ENCODE measurements around the gene SLC7A9.

SLC7A9 gene

GRCh38 chr19:32876919-32877285, 7.3 kb upstream of the SLC7A9 start:
- TF ChIP-seq SIN3A (IDR thresholded peaks at IDR 0.05; ENCODE audit: borderline replicate concordance, insufficient read depth, low read length), result no peak
- TF ChIP-seq POLR2AphosphoS5 (IDR thresholded peaks at IDR 0.05; ENCODE audit: low read depth, low read length), result no peak
- no peak for TF ChIP-seq REST (IDR thresholded peaks at IDR 0.05; ENCODE audit: insufficient read depth in 1 of 2, low read depth in 2 of 2, low read length in 2 of 2)
- no peak for TF ChIP-seq TAF1 (IDR thresholded peaks at IDR 0.05; ENCODE audit: borderline replicate concordance, insufficient read depth, low read length)
- no peak for TF ChIP-seq FOXP2 (optimal IDR thresholded peaks at IDR 0.05; ENCODE audit: borderline replicate concordance, extremely low read depth, extremely low read length, insufficient read depth)

- TF ChIP-seq FOXP2 (optimal IDR thresholded peaks at IDR 0.05; ENCODE audit: borderline replicate concordance, extremely low read depth, extremely low read length, insufficient read depth), result no peak
- TF ChIP-seq TAF1 (IDR thresholded peaks at IDR 0.05; ENCODE audit: borderline replicate concordance, insufficient read depth, low read length), result no peak
- TF ChIP-seq REST (IDR thresholded peaks at IDR 0.05; ENCODE audit: insufficient read depth in 1 of 2, low read depth in 2 of 2, low read length in 2 of 2), result no peak
- TF ChIP-seq POLR2AphosphoS5 (IDR thresholded peaks at IDR 0.05; ENCODE audit: low read depth, low read length), result no peak
- TF ChIP-seq SIN3A (IDR thresholded peaks at IDR 0.05; ENCODE audit: borderline replicate concordance, insufficient read depth, low read length), result no peak
Measured at GRCh38 chr19:32876236-32876918, 6.8 kb upstream of the SLC7A9 start.

- TF ChIP-seq REST (IDR thresholded peaks at IDR 0.05; ENCODE audit: insufficient read depth in 1 of 2, low read depth in 2 of 2, low read length in 2 of 2), result no peak
- no peak for TF ChIP-seq SIN3A (IDR thresholded peaks at IDR 0.05; ENCODE audit: borderline replicate concordance, insufficient read depth, low read length)
- no peak for TF ChIP-seq FOXP2 (optimal IDR thresholded peaks at IDR 0.05; ENCODE audit: borderline replicate concordance, extremely low read depth, extremely low read length, insufficient read depth)
- no peak for TF ChIP-seq TAF1 (IDR thresholded peaks at IDR 0.05; ENCODE audit: borderline replicate concordance, insufficient read depth, low read length)
- TF ChIP-seq POLR2AphosphoS5 (IDR thresholded peaks at IDR 0.05; ENCODE audit: low read depth, low read length), result no peak
Measured at GRCh38 chr19:32875428-32875827, 5.9 kb upstream of the SLC7A9 start.

- TF ChIP-seq TAF1 (IDR thresholded peaks at IDR 0.05; ENCODE audit: borderline replicate concordance, insufficient read depth, low read length) (no peak), REST (IDR thresholded peaks at IDR 0.05; ENCODE audit: insufficient read depth in 1 of 2, low read depth in 2 of 2, low read length in 2 of 2) (no peak), POLR2AphosphoS5 (IDR thresholded peaks at IDR 0.05; ENCODE audit: low read depth, low read length) (no peak), FOXP2 (optimal IDR thresholded peaks at IDR 0.05; ENCODE audit: borderline replicate concordance, extremely low read depth, extremely low read length, insufficient read depth) (no peak), SIN3A (IDR thresholded peaks at IDR 0.05; ENCODE audit: borderline replicate concordance, insufficient read depth, low read length) (no peak)
Measured at GRCh38 chr19:32874605-32875004, 5.0 kb upstream of the SLC7A9 start.
